IMR-90 (cell line): ENCODE results near the gene CALN1. TPM values are rescaled to one million over a fixed set of nuclear protein-coding genes. Genes with fewer than 3 reads are reported as not detected.

Experiments used
- ATAC-seq: fragments of 200-7000 bp; cut with Tn5 transposase; 2 replicates; pipeline ENCODE4 v1.9.1; 2020; ENCODE audit warnings: low read depth, mild to moderate bottlenecking, moderate library complexity
- BruUV-seq: library from RNA; stranded (reverse); fragments of 400-500 nt; replicated peaks from 2 replicates; lab custom pipeline; 2021; lab: Mats Ljungman, UMichigan
- CTCF ChIA-PET: fragments of 300-600 bp; formaldehyde crosslinking; extraction: SDS; loops from one replicate; lab custom pipeline; 2021; ENCODE audit warnings: antibody characterized with exemption; lab: Yijun Ruan, JAX
- POLR2A ChIA-PET: fragments of 300-600 bp; sonication (Branson Sonifier 250); formaldehyde crosslinking; loops from one replicate; lab custom pipeline; 2022; ENCODE audit warnings: antibody characterized with exemption; ENCODE audit not compliant: unreplicated experiment; lab: Charles Lee
- DNase-seq: peaks from one replicate; pipeline ENCODE4 v3.0.0; 2013
- H2AFZ ChIP-seq: replicated peaks from 2 replicates; pipeline ENCODE3; 2013; ENCODE audit warnings: low read length, mild to moderate bottlenecking; ENCODE audit not compliant: poor library complexity
- H2AK5ac ChIP-seq: 2 replicates; pipeline ENCODE4 v1.6.1; 2013; ENCODE audit warnings: low read depth, low read length, inconsistent platforms
- H2AK9ac ChIP-seq: replicated peaks from 2 replicates; pipeline ENCODE3; 2013; ENCODE audit warnings: mild to moderate bottlenecking, low read depth, low read length, moderate library complexity; ENCODE audit not compliant: poor library complexity
- H2BK120ac ChIP-seq: 2 replicates; pipeline ENCODE4 v1.6.1; 2013; ENCODE audit warnings: low read depth, low read length, inconsistent platforms
- H2BK15ac ChIP-seq: 3 replicates; pipeline ENCODE4 v1.6.1; 2013; ENCODE audit warnings: low read depth, low read length, inconsistent platforms
- H2BK20ac ChIP-seq: 2 replicates; pipeline ENCODE4 v1.6.1; 2013; ENCODE audit warnings: low read depth, mild to moderate bottlenecking, inconsistent platforms, low read length, moderate library complexity
- H2BK5ac ChIP-seq: 2 replicates; pipeline ENCODE4 v1.6.1; 2013; ENCODE audit warnings: mild to moderate bottlenecking, low read depth, low read length, inconsistent platforms; ENCODE audit not compliant: poor library complexity, severe bottlenecking
- H3K14ac ChIP-seq: replicated peaks from 2 replicates; pipeline ENCODE4 v1.6.1; 2013; ENCODE audit warnings: low read depth, low read length, inconsistent platforms
- H3K18ac ChIP-seq: 2 replicates; pipeline ENCODE4 v1.6.1; 2013; ENCODE audit warnings: low read depth, low read length, control low read depth
- H3K23ac ChIP-seq: 2 replicates; pipeline ENCODE4 v1.6.1; 2013; ENCODE audit warnings: low read depth, low read length, inconsistent platforms
- H3K27ac ChIP-seq: 2 replicates; pipeline ENCODE4 v1.5.1; 2013; ENCODE audit warnings: mild to moderate bottlenecking, control low read depth, low read length; ENCODE audit not compliant: insufficient read depth
- H3K27me3 ChIP-seq: 2 replicates; pipeline ENCODE4 v1.6.1; 2013; ENCODE audit warnings: low read length; ENCODE audit not compliant: control insufficient read depth, insufficient read depth
- H3K36me3 ChIP-seq: 2 replicates; pipeline ENCODE4 v1.6.1; 2013; ENCODE audit warnings: low read length, mixed read lengths; ENCODE audit not compliant: control insufficient read depth, insufficient read depth
- H3K4ac ChIP-seq: 2 replicates; pipeline ENCODE4 v1.6.1; 2013; ENCODE audit warnings: low read depth, low read length, inconsistent platforms
- H3K4me1 ChIP-seq: 2 replicates; pipeline ENCODE4 v1.6.1; 2013; ENCODE audit warnings: low read length, mixed read lengths; ENCODE audit not compliant: control insufficient read depth, insufficient read depth
- H3K4me2 ChIP-seq: 2 replicates; pipeline ENCODE4 v1.6.1; 2013; ENCODE audit warnings: low read depth, mild to moderate bottlenecking, control low read depth, low read length, moderate library complexity
- H3K4me3 ChIP-seq: 2 replicates; pipeline ENCODE4 v1.5.1; 2013; ENCODE audit warnings: low read depth, mild to moderate bottlenecking, control low read depth, low read length, moderate library complexity; ENCODE audit not compliant: insufficient read depth
- H3K56ac ChIP-seq: 2 replicates; pipeline ENCODE4 v1.6.1; 2013; ENCODE audit warnings: low read length, inconsistent platforms; ENCODE audit not compliant: insufficient read depth; ENCODE audit errors: extremely low read depth
- H3K79me1 ChIP-seq, 2 experiments: 2 replicates each; pipeline ENCODE4 v1.6.1; 2013; ENCODE audit warnings: low read length in 2 of 2, inconsistent platforms in 1 of 2, low read depth in 1 of 2
- H3K9ac ChIP-seq: 2 replicates; pipeline ENCODE4 v1.6.1; 2013; ENCODE audit warnings: low read depth, low read length, control low read depth
- H3K9me1 ChIP-seq: 2 replicates; pipeline ENCODE4 v1.6.1; 2013; ENCODE audit warnings: low read length, inconsistent platforms; ENCODE audit not compliant: insufficient read depth
- H3K9me3 ChIP-seq: 2 replicates; pipeline ENCODE4 v1.6.1; 2013; ENCODE audit warnings: low read length; ENCODE audit not compliant: control insufficient read depth, insufficient read depth
- H4K20me1 ChIP-seq: 2 replicates; pipeline ENCODE4 v1.6.1; 2013; ENCODE audit warnings: low read length, inconsistent platforms; ENCODE audit not compliant: insufficient read depth
- H4K5ac ChIP-seq: 2 replicates; pipeline ENCODE4 v1.6.1; 2013; ENCODE audit warnings: mild to moderate bottlenecking, low read depth, low read length, control low read depth
- H4K8ac ChIP-seq, 2 experiments: 2 replicates each; pipeline ENCODE4 v1.6.1; 2013; ENCODE audit warnings: low read depth in 2 of 2, low read length in 2 of 2, control low read depth in 1 of 2, inconsistent platforms in 1 of 2
- H4K91ac ChIP-seq: 2 replicates; pipeline ENCODE4 v1.6.1; 2013; ENCODE audit warnings: low read depth, low read length, inconsistent platforms; ENCODE audit not compliant: insufficient read depth
- BHLHE40 ChIP-seq: fragments of 150-350 bp; IDR thresholded peaks from 2 replicates; pipeline ENCODE4 v1.6.1; 2016; ENCODE audit warnings: mild to moderate bottlenecking, low read depth, low read length
- MXI1 ChIP-seq: IDR thresholded peaks from 2 replicates; pipeline ENCODE4 v1.6.1; 2012; ENCODE audit warnings: low read depth, mild to moderate bottlenecking, low read length, moderate library complexity, borderline replicate concordance
- POLR2A ChIP-seq: IDR thresholded peaks from 2 replicates; pipeline ENCODE4 v1.6.1; 2012; ENCODE audit warnings: mild to moderate bottlenecking, low read depth, low read length
- RCOR1 ChIP-seq: IDR thresholded peaks from 2 replicates; pipeline ENCODE4 v1.6.1; 2012; ENCODE audit warnings: mild to moderate bottlenecking, low read length, improper control_type of control experiment; ENCODE audit not compliant: insufficient replicate concordance
- RFX5 ChIP-seq: IDR thresholded peaks from 2 replicates; pipeline ENCODE4 v1.8.0; 2012; ENCODE audit warnings: low read depth, mild to moderate bottlenecking, low read length, moderate library complexity
- SMC3 ChIP-seq: fragments of 150-350 bp; IDR thresholded peaks from 2 replicates; pipeline ENCODE4 v1.6.1; 2016; ENCODE audit warnings: low read depth, mild to moderate bottlenecking, antibody characterized with exemption, low read length, moderate library complexity
- WGBS, 2 experiments: methylation state at CpG; one replicate each; pipeline versions ENCODE4 v1.1.5 to v1.1.7; 2013; ENCODE audit warnings: missing lambda C conversion rate in 2 of 2; ENCODE audit not compliant: insufficient read length in 1 of 2; ENCODE audit errors: extremely low coverage in 2 of 2; 5-methylcytosine and 5-hydroxymethylcytosine counted together
- dilution Hi-C: fragments of 300-500 bp; cut with HindIII; formaldehyde crosslinking; loops from one replicate; pipeline ENCODE4 v1.14.3; 2018; ENCODE audit warnings: low sequenced_read_pairs; ENCODE audit not compliant: unreplicated experiment
- in situ Hi-C: fragments of 300-500 bp; cut with MboI; formaldehyde crosslinking; loops from 3 replicates; pipeline ENCODE4 v1.14.3; 2019; ENCODE audit warnings: low sequenced_read_pairs, inconsistent platforms, mixed read lengths
- intact Hi-C: fragments of 100-400 bp; cut with micrococcal nuclease; formaldehyde crosslinking; loops from 2 replicates; pipeline ENCODE4 v1.10.0; 2022
- polyA plus RNA-seq, 3 experiments: library from polyadenylated mRNA; depleted of rRNA; stranded (reverse); fragments of >200 nt; gene quantifications; 2 replicates each; pipeline ENCODE4 v1.2.3, GENCODE V29; 2012; ENCODE audit warnings: low replicate concordance in 1 of 3
- total RNA-seq: library from RNA; depleted of rRNA; stranded (reverse); fragments of >200 nt; gene quantifications from 2 replicates; pipeline ENCODE4 v1.2.3, GENCODE V29; 2012

CALN1 gene
- total and polyA plus RNA-seq, 2 of the 4 experiments (the other 2 are of a cell fraction): not detected

- H4K91ac ChIP-seq: no peak overlapping the region
- H3K27me3 ChIP-seq: no peaks in the 10 kb centered on the region
- TF ChIP-seq SMC3 (no peak), POLR2A (no peak), MXI1 (no peak), BHLHE40 (no peak), RFX5 (no peak), RCOR1 (no peak)
- no peak overlapping the region for H3K14ac ChIP-seq
- no peaks in the 10 kb centered on the region for H3K9me1 ChIP-seq
- no peak overlapping the region for H3K18ac ChIP-seq
- ATAC-seq (no peak), DNase-seq (no peak)
- H2AK5ac ChIP-seq: no peak overlapping the region
- BruUV-seq: no TSS peak
- H2AK9ac ChIP-seq: no peak overlapping the region
- intact Hi-C loops: no loop called here
- no peaks in the 10 kb centered on the region for H4K20me1 ChIP-seq
- H2AFZ ChIP-seq: no peak overlapping the region
- H3K4me2 ChIP-seq: no peak overlapping the region
- peaks cover 18% of the 10 kb centered on the region for H3K9me3 ChIP-seq
- no peak overlapping the region for H2BK20ac ChIP-seq
- no peaks in the 10 kb centered on the region for H3K36me3 ChIP-seq
- H3K9ac ChIP-seq: no peak overlapping the region
- POLR2A ChIA-PET: no interaction called here
- no peak overlapping the region for H3K4ac ChIP-seq
- H3K4me3 ChIP-seq: no peak overlapping the region
- H3K56ac ChIP-seq: no peak overlapping the region
- H3K79me1 ChIP-seq: no peaks in the 10 kb centered on the region
- no peak overlapping the region for H2BK120ac ChIP-seq
- no peaks in the 10 kb centered on the region for H3K4me1 ChIP-seq
- H3K27ac ChIP-seq: no peak overlapping the region
- dilution Hi-C loops: no loop called here
- WGBS, 2 experiments: no CpG with 5 or more reads among the region's 4 CpGs
- no peak overlapping the region for H2BK5ac ChIP-seq
- no peak overlapping the region for H4K8ac ChIP-seq
- in situ Hi-C loops: no loop called here
- CTCF ChIA-PET: no interaction called here
- H3K23ac ChIP-seq: no peak overlapping the region
- H2BK15ac ChIP-seq: no peak overlapping the region
- no peak overlapping the region for H4K5ac ChIP-seq
These were observed 331.8 kb downstream of the CALN1 start for GRCh38 chr7:72080341-72080766.
